Dedifferentiated amniotic fluid mesenchymal stem cell (primary cell): ENCODE results near the gene LMAN2.
"Not testable (repeated sequence)": the region's sequence is repeated elsewhere in the genome, so short reads cannot be mapped to it uniquely, and the experiment has no call there.

ENCODE experiments used
- DNase-seq: peaks from one replicate; pipeline ENCODE4 v3.0.0-alpha.2; 2016; ENCODE audit errors: extremely low spot score

Gene LMAN2

GRCh38 chr5:177364159-177364962 lies 12.9 kb upstream of the LMAN2 start:
- no peak for DNase-seq

GRCh38 chr5:177363565-177363964 lies 12.1 kb upstream of the LMAN2 start:
- no peak for DNase-seq

- DNase-seq = no peak
Observed at GRCh38 chr5:177362610-177363507, 11.4 kb upstream of the LMAN2 start.

GRCh38 chr5:177362292-177362609 lies 10.8 kb upstream of the LMAN2 start:
- DNase-seq = no peak

- no peak for DNase-seq
Observed at GRCh38 chr5:177361418-177362291, 10.2 kb upstream of the LMAN2 start.

GRCh38 chr5:177360740-177361139 lies 9.3 kb upstream of the LMAN2 start:
- DNase-seq = not testable (repeated sequence)

GRCh38 chr5:177359860-177360259 lies 8.4 kb upstream of the LMAN2 start:
- no peak for DNase-seq

GRCh38 chr5:177359451-177359851 lies 8.0 kb upstream of the LMAN2 start:
- DNase-seq = no peak

GRCh38 chr5:177358370-177358819 lies 6.9 kb upstream of the LMAN2 start:
- DNase-seq = no peak

GRCh38 chr5:177357459-177358351 lies 6.2 kb upstream of the LMAN2 start, which contains the start of gene RGS14:
Gene RGS14 (plus strand): TSS chr5:177357924. CDS start chr5:177358025, 101 bp downstream.
- no peak for DNase-seq

- no peak for DNase-seq
Observed at GRCh38 chr5:177357146-177357458, 5.6 kb upstream of the LMAN2 start.

- no peak for DNase-seq
Observed at GRCh38 chr5:177356746-177357145, 5.3 kb upstream of the LMAN2 start.

- DNase-seq = no peak
Observed at GRCh38 chr5:177355868-177356168, 4.3 kb upstream of the LMAN2 start.

GRCh38 chr5:177355162-177355867 lies 3.8 kb upstream of the LMAN2 start:
- DNase-seq = no peak

- no peak for DNase-seq
Observed at GRCh38 chr5:177354711-177355110, 3.2 kb upstream of the LMAN2 start.

GRCh38 chr5:177354256-177354655 lies 2.8 kb upstream of the LMAN2 start:
- DNase-seq = no peak

GRCh38 chr5:177353093-177353492 lies 1.6 kb upstream of the LMAN2 start:
- no peak for DNase-seq

GRCh38 chr5:177350776-177351391 lies 584 bp downstream of the LMAN2 start:
- DNase-seq = no peak

GRCh38 chr5:177349762-177350161 lies 1.7 kb downstream of the LMAN2 start:
- no peak for DNase-seq

- DNase-seq = no peak
Observed at GRCh38 chr5:177349362-177349647, 2.2 kb downstream of the LMAN2 start.
